Fibroblast of lung (primary cell): ENCODE measurements around the gene MS4A18. TPM values are rescaled to one million over a fixed set of nuclear protein-coding genes. Genes with fewer than 3 reads are reported as not detected.
A peak's percentile ranks its signal among the peaks of the same experiment; 100 is the strongest.

Experiments used
- DNase-seq, 2 donors: peaks; one replicate each; pipeline versions ENCODE4 v3.0.0 to v3.0.0-alpha.2; 2010; ENCODE audit warnings: low read depth in 2 of 2
- H2AFZ ChIP-seq: 2 replicates; pipeline ENCODE4 v1.5.1; 2012; ENCODE audit warnings: low read length, control low read depth, inconsistent platforms
- H3K27ac ChIP-seq: 2 replicates; pipeline ENCODE4 v1.5.1; 2011; ENCODE audit warnings: low read length, control low read depth; ENCODE audit not compliant: insufficient read depth
- H3K27me3 ChIP-seq: 2 replicates; pipeline ENCODE4 v1.5.1; 2011; ENCODE audit warnings: mild to moderate bottlenecking, low read length; ENCODE audit not compliant: control insufficient read depth, insufficient read depth
- H3K36me3 ChIP-seq: 2 replicates; pipeline ENCODE4 v1.5.1; 2011; ENCODE audit warnings: low read length; ENCODE audit not compliant: control insufficient read depth, insufficient read depth
- H3K4me1 ChIP-seq: 2 replicates; pipeline ENCODE4 v1.5.1; 2011; ENCODE audit warnings: low read length; ENCODE audit not compliant: control insufficient read depth, insufficient read depth; ENCODE audit errors: extremely low read depth
- H3K4me2 ChIP-seq: 2 replicates; pipeline ENCODE4 v1.5.1; 2011; ENCODE audit warnings: low read length, control low read depth; ENCODE audit not compliant: insufficient read depth; ENCODE audit errors: extremely low read depth
- H3K4me3 ChIP-seq, 4 experiments: fragments of 200-600 bp in 1 of 4; sonication (generic) in 1 of 4; replicated peaks in 1 of 4; 2 replicates each; pipeline ENCODE4 v1.5.1; 2011 to 2016; ENCODE audit warnings: low read length in 4 of 4, low read depth in 3 of 4, mild to moderate bottlenecking in 3 of 4, control low read depth in 2 of 4, inconsistent platforms in 1 of 4, mixed read lengths in 1 of 4; ENCODE audit not compliant: insufficient read depth in 1 of 4; ENCODE audit errors: control extremely low read depth in 1 of 4
- H3K79me2 ChIP-seq: 2 replicates; pipeline ENCODE4 v1.5.1; 2012; ENCODE audit warnings: mild to moderate bottlenecking, low read length, inconsistent platforms; ENCODE audit not compliant: control insufficient read depth, insufficient read depth
- H3K9ac ChIP-seq: 2 replicates; pipeline ENCODE4 v1.5.1; 2011; ENCODE audit warnings: mild to moderate bottlenecking, low read length, control low read depth; ENCODE audit not compliant: insufficient read depth
- H3K9me3 ChIP-seq: 2 replicates; pipeline ENCODE4 v1.5.1; 2012; ENCODE audit warnings: low read depth, low read length; ENCODE audit not compliant: control insufficient read depth, insufficient read depth
- H4K20me1 ChIP-seq: 2 replicates; pipeline ENCODE4 v1.5.1; 2011; ENCODE audit warnings: low read length; ENCODE audit not compliant: control insufficient read depth, insufficient read depth; ENCODE audit errors: extremely low read depth
- EZH2 ChIP-seq: IDR thresholded peaks from 2 replicates; pipeline ENCODE4 v1.5.1; 2012; ENCODE audit warnings: low read length, control low read depth, mild to moderate bottlenecking; ENCODE audit errors: missing control alignments
- polyA plus RNA-seq, 2 donors: library from polyadenylated mRNA; depleted of rRNA in 1 of 2; stranded (reverse) in 1 of 2; unstranded in 1 of 2; fragments of >200 nt; gene quantifications; 2 replicates each; pipeline ENCODE4 v1.2.1, GENCODE V29; 2011 to 2012; ENCODE audit warnings: missing spikeins in 1 of 2
- total RNA-seq: library from RNA; depleted of rRNA; stranded (reverse); fragments of >200 nt; gene quantifications from 2 replicates; pipeline ENCODE4 v1.2.1, GENCODE V29; 2014
- TF ChIP-seq, protein P1 (sequence below), 2 donors: IDR thresholded peaks in 1 of 2; conservative IDR thresholded peaks in 1 of 2; 1 replicate in 1 of 2; 2 replicates in 1 of 2; pipeline ENCODE4 v1.5.1; 2011 to 2012; ENCODE audit warnings: low read length in 2 of 2, control low read depth in 1 of 2, inconsistent platforms in 1 of 2, low read depth in 1 of 2, mild to moderate bottlenecking in 1 of 2

MS4A18 gene
- total and polyA plus RNA-seq, 2 donors (not counting 1 experiment from before 2014, with no cell fraction given) = not detected

- TF ChIP-seq EZH2 = no peak
- TF ChIP-seq, protein P1, sequence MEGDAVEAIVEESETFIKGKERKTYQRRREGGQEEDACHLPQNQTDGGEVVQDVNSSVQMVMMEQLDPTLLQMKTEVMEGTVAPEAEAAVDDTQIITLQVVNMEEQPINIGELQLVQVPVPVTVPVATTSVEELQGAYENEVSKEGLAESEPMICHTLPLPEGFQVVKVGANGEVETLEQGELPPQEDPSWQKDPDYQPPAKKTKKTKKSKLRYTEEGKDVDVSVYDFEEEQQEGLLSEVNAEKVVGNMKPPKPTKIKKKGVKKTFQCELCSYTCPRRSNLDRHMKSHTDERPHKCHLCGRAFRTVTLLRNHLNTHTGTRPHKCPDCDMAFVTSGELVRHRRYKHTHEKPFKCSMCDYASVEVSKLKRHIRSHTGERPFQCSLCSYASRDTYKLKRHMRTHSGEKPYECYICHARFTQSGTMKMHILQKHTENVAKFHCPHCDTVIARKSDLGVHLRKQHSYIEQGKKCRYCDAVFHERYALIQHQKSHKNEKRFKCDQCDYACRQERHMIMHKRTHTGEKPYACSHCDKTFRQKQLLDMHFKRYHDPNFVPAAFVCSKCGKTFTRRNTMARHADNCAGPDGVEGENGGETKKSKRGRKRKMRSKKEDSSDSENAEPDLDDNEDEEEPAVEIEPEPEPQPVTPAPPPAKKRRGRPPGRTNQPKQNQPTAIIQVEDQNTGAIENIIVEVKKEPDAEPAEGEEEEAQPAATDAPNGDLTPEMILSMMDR (conservative IDR thresholded peaks at IDR 0.05 in 1 of 2, IDR thresholded peaks at IDR 0.05 in 1 of 2; ENCODE audit: low read depth in 1 of 2, low read length in 2 of 2) = peak; percentile 12 to 35
- H3K36me3 ChIP-seq = no peaks in the 10 kb centered on the region
- DNase-seq = no peak
- no peaks in the 10 kb centered on the region for H3K4me1 ChIP-seq
- H3K79me2 ChIP-seq = no peaks in the 10 kb centered on the region
- H3K4me3 ChIP-seq = no peak overlapping the region
- no peak overlapping the region for H3K27ac ChIP-seq
- H3K9me3 ChIP-seq = no peaks in the 10 kb centered on the region
- no peak overlapping the region for H2AFZ ChIP-seq
- H4K20me1 ChIP-seq = no peaks in the 10 kb centered on the region
- H3K4me2 ChIP-seq = no peak overlapping the region
- H3K9ac ChIP-seq = no peak overlapping the region
- H3K27me3 ChIP-seq = peaks cover 3% of the 10 kb centered on the region
Measured at GRCh38 chr11:60767388-60767811, 42.9 kb downstream of the MS4A18 start.

DNA sequence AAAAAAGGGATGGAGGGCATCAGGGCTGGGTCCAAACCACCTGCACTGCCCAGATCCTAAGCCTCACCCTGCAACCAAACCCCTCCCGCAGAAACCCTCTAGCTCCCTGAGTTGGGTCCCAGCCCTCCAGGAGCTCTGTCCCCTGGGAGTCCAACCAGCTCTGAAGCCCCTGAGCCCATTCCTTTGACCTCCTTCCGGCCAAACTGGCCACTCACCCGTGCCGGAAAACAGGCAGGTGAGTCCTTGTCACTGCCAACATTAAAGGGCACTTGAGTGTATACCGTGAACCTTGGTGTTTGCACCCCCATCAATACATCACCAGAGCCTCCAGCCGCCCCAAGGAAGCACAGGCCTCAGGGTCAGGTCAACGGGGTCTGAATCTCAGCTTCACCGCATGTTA lies 43.7 kb downstream of the MS4A18 start:
- Histone ChIP-seq H3K4me2 (no peak overlapping the region), H3K4me1 (no peaks in the 10 kb centered on the region), H3K27ac (no peak overlapping the region), H2AFZ (no peak overlapping the region), H3K4me3 (no peak overlapping the region), H3K9ac (no peak overlapping the region), H4K20me1 (no peaks in the 10 kb centered on the region), H3K9me3 (no peaks in the 10 kb centered on the region), H3K79me2 (no peaks in the 10 kb centered on the region), H3K27me3 (peaks cover 3% of the 10 kb centered on the region), H3K36me3 (no peaks in the 10 kb centered on the region)
- DNase-seq = no peak
- TF ChIP-seq, protein P1 (conservative IDR thresholded peaks at IDR 0.05 in 1 of 2, IDR thresholded peaks at IDR 0.05 in 1 of 2; ENCODE audit: low read depth in 1 of 2, low read length in 2 of 2) = no peak
- TF ChIP-seq EZH2 = no peak

- H3K27me3 ChIP-seq = peaks cover 3% of the 10 kb centered on the region
- H3K79me2 ChIP-seq = no peaks in the 10 kb centered on the region
- no peak overlapping the region for H3K4me3 ChIP-seq
- H2AFZ ChIP-seq = no peak overlapping the region
- H3K9me3 ChIP-seq = no peaks in the 10 kb centered on the region
- DNase-seq = no peak
- H3K9ac ChIP-seq = no peak overlapping the region
- no peaks in the 10 kb centered on the region for H3K4me1 ChIP-seq
- H3K4me2 ChIP-seq = no peak overlapping the region
- H3K36me3 ChIP-seq = no peaks in the 10 kb centered on the region
- H3K27ac ChIP-seq = no peak overlapping the region
- TF ChIP-seq EZH2 = no peak
- TF ChIP-seq, protein P1 (conservative IDR thresholded peaks at IDR 0.05 in 1 of 2, IDR thresholded peaks at IDR 0.05 in 1 of 2; ENCODE audit: low read depth in 1 of 2, low read length in 2 of 2) = no peak
- H4K20me1 ChIP-seq = no peaks in the 10 kb centered on the region
Measured at GRCh38 chr11:60769273-60769672, 44.8 kb downstream of the MS4A18 start.
